GM23338 (cell line): ENCODE results near the gene C8G. TPM values are rescaled to one million over a fixed set of nuclear protein-coding genes. Genes with fewer than 3 reads are reported as not detected.
A peak's percentile ranks its signal among the peaks of the same experiment; 100 is the strongest.

Source experiments
- ATAC-seq: fragments of 200-7000 bp; cut with Tn5 transposase; 3 replicates; pipeline ENCODE4 v1.9.1; 2020
- DNase-seq: peaks from one replicate; pipeline ENCODE4 v3.0.0-alpha.2; 2015; ENCODE audit warnings: low spot score
- H2AFZ ChIP-seq: fragments of 200-600 bp; sonication (generic); 2 replicates; pipeline ENCODE4 v1.8.0; 2016; ENCODE audit warnings: antibody characterized with exemption, mild to moderate bottlenecking, moderate library complexity
- H3F3A ChIP-seq: fragments of 200-600 bp; sonication (generic); replicated peaks from 2 replicates; pipeline ENCODE4 v1.8.0; 2017; ENCODE audit warnings: antibody characterized with exemption, mixed run types, low read depth
- H3K27ac ChIP-seq: fragments of 200-600 bp; sonication (generic); 2 replicates; pipeline ENCODE4 v1.6.1; 2016; ENCODE audit warnings: low read depth
- H3K27me3 ChIP-seq: fragments of 200-600 bp; sonication (generic); 2 replicates; pipeline ENCODE4 v1.8.0; 2016; ENCODE audit warnings: mild to moderate bottlenecking, mixed run types, moderate library complexity; ENCODE audit not compliant: insufficient read depth
- H3K36me3 ChIP-seq: fragments of 200-600 bp; sonication (generic); 2 replicates; pipeline ENCODE4 v1.8.0; 2016; ENCODE audit warnings: mild to moderate bottlenecking; ENCODE audit not compliant: insufficient read depth
- H3K4me1 ChIP-seq: fragments of 200-600 bp; sonication (generic); 2 replicates; pipeline ENCODE4 v1.8.0; 2016; ENCODE audit warnings: mild to moderate bottlenecking, moderate library complexity; ENCODE audit not compliant: insufficient read depth
- H3K4me2 ChIP-seq: fragments of 200-600 bp; sonication (generic); 2 replicates; pipeline ENCODE4 v1.7.1; 2017; ENCODE audit warnings: mixed run types
- H3K4me3 ChIP-seq: fragments of 200-600 bp; sonication (generic); 2 replicates; pipeline ENCODE4 v1.6.1; 2016; ENCODE audit warnings: mixed run types
- H3K79me2 ChIP-seq: fragments of 200-600 bp; sonication (generic); replicated peaks from 2 replicates; pipeline ENCODE4 v1.8.0; 2017; ENCODE audit warnings: mild to moderate bottlenecking; ENCODE audit not compliant: insufficient read depth
- H3K9me2 ChIP-seq: fragments of 200-600 bp; sonication (generic); 2 replicates; pipeline ENCODE4 v1.8.0; 2017; ENCODE audit not compliant: insufficient read depth
- H4K20me1 ChIP-seq: fragments of 200-600 bp; sonication (generic); replicated peaks from 2 replicates; pipeline ENCODE4 v1.8.0; 2017; ENCODE audit warnings: mild to moderate bottlenecking; ENCODE audit not compliant: insufficient read depth
- H3K27ac Mint-ChIP-seq: 2 replicates; pipeline ENCODE4 v1.8.0; 2020; ENCODE audit warnings: inconsistent platforms, mild to moderate bottlenecking, moderate library complexity, mixed read lengths
- H3K27me3 Mint-ChIP-seq: 3 replicates; pipeline ENCODE4 v1.8.0; 2022; ENCODE audit warnings: low read depth, mild to moderate bottlenecking, moderate library complexity, mixed read lengths, inconsistent platforms; ENCODE audit not compliant: insufficient read depth, poor library complexity
- H3K36me3 Mint-ChIP-seq: 3 replicates; pipeline ENCODE4 v1.8.0; 2021; ENCODE audit warnings: low read depth, mild to moderate bottlenecking, inconsistent platforms, moderate library complexity, mixed read lengths
- H3K4me1 Mint-ChIP-seq: 3 replicates; pipeline ENCODE4 v1.8.0; 2020; ENCODE audit warnings: mild to moderate bottlenecking, inconsistent platforms, mixed read lengths
- H3K4me3 Mint-ChIP-seq: 3 replicates; pipeline ENCODE4 v1.8.0; 2021; ENCODE audit warnings: moderate library complexity, mild to moderate bottlenecking, inconsistent platforms, mixed read lengths
- H3K9me3 Mint-ChIP-seq: 3 replicates; pipeline ENCODE4 v1.8.0; 2020; ENCODE audit warnings: moderate library complexity, mild to moderate bottlenecking, inconsistent platforms, mixed read lengths
- CTCF ChIP-seq, 2 experiments: fragments of 200-600 bp in 1 of 2; sonication (generic) in 1 of 2; conservative IDR thresholded peaks; 2 replicates each; pipeline versions ENCODE4 v1.5.1 to v1.6.1; 2016 to 2017; ENCODE audit warnings: antibody characterized with exemption in 2 of 2, low read depth in 2 of 2, mild to moderate bottlenecking in 2 of 2, moderate library complexity in 1 of 2
- ZNF462 ChIP-seq: fragments of 250-450 bp; sonication (Bioruptor Pico); IDR thresholded peaks from 2 replicates; pipeline ENCODE4 v1.5.0; 2020; ENCODE audit warnings: mild to moderate bottlenecking, moderate library complexity
- polyA plus RNA-seq: library from polyadenylated mRNA; unstranded; fragments of >200 nt; fragmentation: Nextera tagmentation; extraction: Ambion mirVana; gene quantifications from 2 replicates; pipeline ENCODE4 v1.2.1, GENCODE V29; 2016
- total RNA-seq: library from RNA; depleted of rRNA; stranded (reverse); fragments of >200 nt; shearing (Covaris generic); gene quantifications from 2 replicates; pipeline ENCODE4 v1.2.3, GENCODE V29; 2014

The C8G gene
- total and polyA plus RNA-seq, 2 experiments from 2014 or later = not detected

- Histone ChIP-seq H3K9me2 (no peaks in the 10 kb centered on the region), H3K79me2 (no peaks in the 10 kb centered on the region), H3K4me3 (no peak within 1 kb of the TSS), H2AFZ (no peak within 1 kb of the TSS), H3K27ac (no peak within 1 kb of the TSS), H3K36me3 (no peaks in the 10 kb centered on the region), H3K4me2 (no peak within 1 kb of the TSS), H3K27me3 (peaks cover 38% of the 10 kb centered on the region), H4K20me1 (no peaks in the 10 kb centered on the region), H3K4me1 (peaks cover 3% of the 10 kb centered on the region; the same call in 1 of the 2 replicates), H3F3A (no peaks in the 10 kb centered on the region)
- Mint-ChIP-seq H3K36me3 (no peaks in the 10 kb centered on the region; the same call in 2 of the 3 replicates), H3K27ac (no peak within 1 kb of the TSS), H3K27me3 (peaks cover 21% of the 10 kb centered on the region), H3K9me3 (no peaks in the 10 kb centered on the region), H3K4me3 (no peak within 1 kb of the TSS), H3K4me1 (peaks cover 1% of the 10 kb centered on the region; the same call in 2 of the 3 replicates)
- DNase-seq = no peak
- no peak for TF ChIP-seq ZNF462
- TF ChIP-seq CTCF (conservative IDR thresholded peaks at IDR 0.05; ENCODE audit: low read depth in 2 of 2) = 0 out of 4 replicates have a peak, but pooled peaks of 1 of the 2 experiments have one; percentile 9
- ATAC-seq = no peak
Measured at GRCh38 chr9:136982232-136983051, 37.4 kb downstream of the C8G start, which contains the start of gene LCNL1. TSS of gene LCNL1 (plus strand) at chr9:136982993. CDS start at chr9:136983587, 594 bp downstream.
